HUDEP-2 (cell line): ENCODE results near the gene COQ8B.
A peak's percentile ranks its signal among the peaks of the same experiment; 100 is the strongest.

Source experiments
- DNase-seq, 76 experiments: peaks; one replicate each; lab custom pipeline; 2025; ENCODE audit not compliant: unreplicated experiment in 76 of 76; lab: John Stamatoyannopoulos, UW

The COQ8B gene

DNA sequence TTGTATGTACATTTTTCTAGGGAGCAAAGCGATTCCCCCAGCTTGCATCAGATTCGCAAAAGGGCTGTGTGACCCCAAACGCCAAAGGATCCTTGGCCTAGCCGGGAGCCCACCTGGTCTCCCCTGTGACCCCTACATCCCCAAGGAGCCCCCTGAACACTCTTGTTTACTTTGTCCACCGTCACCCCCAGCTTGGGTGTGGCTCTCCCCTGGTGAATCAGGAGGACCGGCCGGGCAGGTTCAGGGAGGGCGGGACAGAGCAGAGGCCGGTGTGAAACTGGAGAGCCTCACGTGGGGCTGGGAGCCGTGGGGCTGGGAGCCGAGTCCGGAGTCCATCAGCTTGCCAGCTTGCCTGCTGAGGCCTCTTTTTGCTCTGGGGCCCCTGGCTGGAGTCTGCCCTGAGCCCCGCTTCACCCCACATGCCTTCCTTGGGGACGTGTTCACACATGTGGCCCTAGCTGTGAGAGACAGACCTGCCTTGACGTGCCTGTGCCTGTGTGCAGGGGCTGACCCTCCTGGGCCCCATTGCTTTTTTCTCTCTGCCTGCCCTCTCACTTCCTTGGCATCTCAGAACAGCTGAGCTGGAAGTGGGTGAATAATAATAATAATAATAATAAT is 2.2 kb upstream of the COQ8B start:
- peak in 31 of 76 experiments; percentile 10 to 55 (median 25) for DNase-seq

- DNase-seq = no peak
Measured at GRCh38 chr19:40717880-40718773, 1.4 kb upstream of the COQ8B start.

GRCh38 chr19:40717325-40717879 is 716 bp upstream of the COQ8B start:
- DNase-seq = peak in 2 of 76 experiments; percentile 53

- DNase-seq = peak in 36 of 76 experiments; percentile 27 to 73 (median 50)
Measured at GRCh38 chr19:40716031-40716481, 630 bp downstream of the COQ8B start.

- DNase-seq = peak in 74 of 76 experiments; percentile 59 to 96 (median 89)
Measured at GRCh38 chr19:40714441-40715299, 2.0 kb downstream of the COQ8B start.

DNA sequence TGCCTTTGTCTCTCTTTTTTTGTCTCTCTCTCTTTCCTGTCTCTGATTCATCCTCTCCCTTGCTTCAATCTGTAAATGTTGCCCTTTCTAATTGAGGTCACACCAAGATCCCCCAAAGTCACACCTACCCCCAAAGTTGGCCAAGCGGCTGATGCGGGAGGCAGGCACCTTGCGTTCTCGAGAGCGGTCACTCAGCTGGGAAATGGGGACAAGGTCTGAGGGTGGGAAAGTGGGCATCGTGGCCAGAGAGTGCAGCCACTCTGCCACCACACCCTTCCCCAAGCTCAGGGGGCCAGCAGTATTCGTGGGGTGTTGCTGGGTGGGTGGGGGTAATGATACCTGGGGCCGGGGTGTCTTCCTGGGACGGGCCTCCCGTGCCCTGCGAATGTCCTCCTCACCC is 2.7 kb downstream of the COQ8B start:
- DNase-seq = no peak

- DNase-seq = no peak
Measured at GRCh38 chr19:40709817-40710216, 6.9 kb downstream of the COQ8B start.

DNA sequence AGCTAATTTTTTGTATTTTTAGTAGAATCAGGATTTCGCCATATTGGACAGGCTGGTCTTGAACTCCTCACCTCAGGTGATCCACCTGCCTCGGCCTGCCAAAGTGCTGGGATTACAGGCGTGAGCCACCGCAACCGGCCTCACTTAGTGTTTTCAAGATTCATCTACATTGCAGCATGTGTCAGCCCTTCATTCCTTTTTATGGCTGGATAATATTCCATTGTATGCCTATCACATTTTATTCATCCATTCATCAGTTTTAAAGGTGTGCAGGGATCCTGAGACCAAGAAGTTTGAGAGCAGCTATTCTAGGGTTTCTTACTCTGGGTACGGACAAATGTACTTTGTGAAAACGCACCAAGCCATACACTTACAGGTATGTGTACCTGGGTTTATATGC is 9.1 kb downstream of the COQ8B start:
- DNase-seq = no peak

DNA sequence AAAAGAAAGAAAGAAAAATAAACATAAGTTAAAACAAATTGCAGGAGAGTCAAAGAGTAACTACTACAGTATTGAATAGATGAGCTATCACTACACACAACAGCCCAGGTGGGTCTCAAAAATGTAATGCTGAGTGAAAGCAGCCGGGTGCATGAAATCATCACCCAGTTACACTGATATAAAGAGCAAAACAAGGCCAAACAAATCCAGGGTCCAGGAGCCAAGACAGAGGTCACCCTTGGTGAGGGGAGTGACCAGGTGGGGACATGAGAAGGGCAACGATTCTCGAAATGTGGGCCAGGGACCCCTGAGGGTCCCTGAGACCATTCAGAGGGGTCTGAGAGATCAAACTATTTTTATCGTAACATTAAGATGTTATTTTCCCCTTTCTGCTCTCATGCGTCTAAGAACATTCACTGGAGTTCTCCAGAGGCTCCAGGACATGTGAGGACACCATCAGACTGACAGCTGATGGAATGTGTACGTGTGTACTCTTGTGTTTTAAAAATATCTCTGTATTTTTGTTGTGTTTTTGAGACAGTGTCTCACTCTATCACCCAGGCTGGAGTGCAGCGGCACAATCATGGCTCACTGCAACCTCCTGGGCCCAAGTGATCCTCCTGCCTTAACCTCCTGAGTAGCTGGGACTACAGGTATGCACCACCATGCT is 10.6 kb downstream of the COQ8B start:
- DNase-seq = no peak

GRCh38 chr19:40705362-40705651 is 11.4 kb downstream of the COQ8B start:
- DNase-seq = no peak

DNA sequence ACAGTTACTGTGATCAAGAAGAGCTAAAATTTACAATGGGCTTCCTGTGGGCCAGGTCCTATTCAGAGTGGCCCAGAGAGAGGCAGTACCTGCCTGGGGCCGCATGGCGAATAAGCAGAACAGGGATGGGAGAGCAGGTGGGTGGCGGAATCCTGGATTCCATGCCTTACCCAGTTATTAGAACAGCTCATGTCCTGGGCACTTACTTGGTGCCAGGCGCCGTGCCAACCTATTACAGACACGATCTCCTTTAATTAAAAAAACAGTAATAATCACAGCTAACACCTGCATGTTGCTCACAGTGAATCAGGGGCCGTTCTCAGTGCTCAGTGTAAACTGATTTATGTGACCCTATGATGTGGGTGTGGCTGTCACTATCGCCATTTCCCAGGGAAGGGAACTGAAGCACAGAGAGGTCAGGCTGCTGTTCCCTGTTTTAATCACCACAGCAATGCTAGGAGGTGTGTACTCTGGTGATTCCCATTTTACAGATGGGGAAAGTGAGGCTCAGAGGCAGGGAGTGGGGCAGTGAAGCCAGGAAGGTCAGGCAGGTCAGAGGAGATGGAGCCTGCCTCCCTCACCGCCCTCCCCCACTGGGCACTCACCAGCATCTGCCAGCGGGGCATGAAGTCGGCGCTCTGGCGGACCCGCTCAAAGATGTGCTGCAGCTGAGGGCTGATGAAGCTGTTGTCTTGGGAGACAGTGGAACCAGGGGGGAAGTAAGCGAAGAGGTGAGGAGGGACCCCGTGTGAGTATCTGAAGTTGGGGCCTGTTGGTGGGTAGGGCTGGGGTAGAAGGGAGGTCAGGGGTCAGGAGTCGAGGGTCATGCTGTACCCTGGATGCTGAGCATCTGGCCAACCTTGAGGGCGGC is 12.0 kb downstream of the COQ8B start:
- DNase-seq = no peak

DNA sequence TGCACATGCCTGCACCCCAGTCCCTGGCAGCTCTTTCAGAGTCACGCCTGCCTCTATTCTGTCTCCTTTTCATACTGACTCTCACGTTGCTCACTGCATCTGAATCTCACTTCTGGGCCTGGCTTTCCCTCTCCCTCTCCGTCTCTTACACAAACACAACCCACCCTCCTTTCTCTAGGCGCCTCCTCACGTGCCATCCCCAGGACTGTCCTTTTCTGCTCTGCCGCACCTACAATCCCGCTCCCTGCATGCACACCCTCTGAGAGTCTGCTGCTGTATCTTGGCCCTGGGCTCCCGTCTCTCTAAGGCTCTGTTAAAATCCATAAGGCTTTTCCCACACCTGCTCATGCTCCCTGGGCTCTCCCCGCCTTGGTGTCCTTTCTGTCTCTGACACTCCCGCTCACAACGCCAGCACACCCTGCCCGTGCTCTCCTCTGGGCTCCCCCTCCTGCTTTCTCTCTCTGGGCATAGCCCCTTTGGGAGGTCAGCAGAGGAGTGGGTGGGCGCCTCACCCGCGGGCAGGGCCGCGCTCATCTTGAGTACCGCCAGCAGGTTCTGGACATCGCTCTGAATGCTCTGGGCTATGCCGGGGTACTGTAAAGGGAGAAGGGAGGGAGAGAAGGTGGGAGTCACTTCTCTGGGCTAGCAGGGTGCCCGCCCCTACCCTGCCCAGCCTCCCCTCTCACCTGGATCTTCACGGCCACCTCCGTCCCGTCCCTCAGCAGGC is 13.5 kb downstream of the COQ8B start:
- no peak for DNase-seq

GRCh38 chr19:40702337-40703012 is 14.2 kb downstream of the COQ8B start:
- DNase-seq = peak in 70 of 76 experiments; percentile 11 to 88 (median 66)

- DNase-seq = no peak
Measured at GRCh38 chr19:40701758-40702157, 14.9 kb downstream of the COQ8B start.

- DNase-seq = no peak
Measured at GRCh38 chr19:40700083-40700482, 16.6 kb downstream of the COQ8B start.

DNA sequence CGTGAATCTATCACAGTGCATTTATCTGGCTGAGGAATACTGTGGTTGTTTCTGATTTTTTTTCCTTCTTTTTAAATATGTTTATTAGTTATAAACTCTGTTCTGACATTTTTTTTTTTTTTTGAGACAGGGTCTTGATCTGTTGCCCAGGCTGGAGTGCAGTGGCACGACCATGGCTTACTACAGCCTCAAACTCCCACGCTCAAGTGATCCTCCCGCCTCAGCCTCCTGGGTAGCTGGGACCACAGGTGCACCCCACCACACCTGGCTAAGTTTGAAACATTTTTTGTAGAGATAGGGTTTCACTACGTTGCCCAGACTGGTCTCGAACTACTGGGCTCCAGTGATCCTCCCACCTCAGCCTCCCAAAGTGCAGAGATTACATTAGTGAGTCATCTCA is 19.7 kb downstream of the COQ8B start:
- no peak for DNase-seq

DNA sequence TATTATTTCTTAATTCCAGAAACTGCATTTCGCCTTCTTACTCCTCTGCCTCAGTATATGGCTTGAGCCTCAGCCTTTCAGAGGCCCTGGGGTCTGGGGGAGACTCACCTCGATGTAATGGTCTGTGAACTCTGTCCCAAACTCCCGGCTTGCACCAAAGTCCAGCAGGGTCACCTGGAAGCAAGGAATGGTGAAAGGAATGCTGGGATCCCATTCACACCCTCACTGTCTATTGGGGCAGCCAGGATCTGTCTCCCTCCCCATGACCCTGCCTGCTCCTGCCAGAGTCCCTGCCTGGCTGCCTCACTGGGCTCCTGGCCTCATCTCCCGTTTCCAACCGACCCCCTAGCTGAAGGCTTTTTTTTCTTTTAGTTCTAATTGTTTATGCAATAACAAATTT is 20.8 kb downstream of the COQ8B start:
- DNase-seq = no peak

GRCh38 chr19:40693896-40694295 is 22.8 kb downstream of the COQ8B start:
- no peak for DNase-seq
